ENCODE results near the gene ZG16.

DNA sequence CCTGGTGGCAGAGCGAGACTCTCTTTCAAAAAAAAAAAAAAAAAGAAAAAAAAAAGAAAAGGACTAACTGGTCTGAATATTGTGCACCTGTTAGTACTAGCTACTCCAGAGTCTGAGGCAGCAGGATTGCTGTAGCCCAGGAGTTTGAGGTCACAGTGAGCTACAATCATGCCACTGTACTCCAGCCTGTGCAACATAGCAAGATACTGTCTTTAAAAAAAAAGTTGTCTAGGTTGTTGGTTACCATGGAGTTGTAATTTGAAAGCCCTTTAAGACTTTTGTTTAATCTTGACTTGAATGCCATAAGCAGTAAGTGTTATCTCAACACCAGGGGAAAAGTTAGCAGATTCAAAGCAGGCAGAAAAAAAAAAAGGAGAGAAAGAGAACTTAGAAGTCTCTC lies 21.4 kb upstream of the ZG16 start:
- no peak for TF ChIP-seq CTCF (conservative IDR thresholded peaks at IDR 0.05)
- no peak for TF ChIP-seq EZH2 (IDR thresholded peaks at IDR 0.05; ENCODE audit: low read depth)
